ENCODE data around the gene DCAF17.

- TF ChIP-seq ZFP30 (CRISPR knock-in tag; IDR thresholded peaks at IDR 0.05) (no peak), PPARA (CRISPR knock-in tag; IDR thresholded peaks at IDR 0.05; ENCODE audit: borderline replicate concordance) (no peak), RARB (CRISPR knock-in tag; IDR thresholded peaks at IDR 0.05) (no peak), SNAI2 (CRISPR knock-in tag; IDR thresholded peaks at IDR 0.05) (no peak), TSHZ2 (CRISPR knock-in tag; IDR thresholded peaks at IDR 0.05) (no peak), PATZ1 (CRISPR knock-in tag; IDR thresholded peaks at IDR 0.05; ENCODE audit: borderline replicate concordance) (no peak), ZNF565 (CRISPR knock-in tag; conservative IDR thresholded peaks at IDR 0.05; ENCODE audit: low read depth) (no peak), ZFP3 (CRISPR knock-in tag; IDR thresholded peaks at IDR 0.05) (no peak)
Observed at GRCh38 chr2:171491292-171491691, 57.3 kb downstream of the DCAF17 start.
